Keratinocyte (primary cell): ENCODE data around the gene LMO7.

Experiments
- CTCF ChIP-seq, 3 experiments: IDR thresholded peaks in 1 of 3; conservative IDR thresholded peaks in 1 of 3; optimal IDR thresholded peaks in 1 of 3; 2 replicates in 2 of 3; 3 replicates in 1 of 3; pipeline versions ENCODE3 to v1.5.1; 2011; ENCODE audit warnings: low read length in 3 of 3, mild to moderate bottlenecking in 3 of 3, moderate library complexity in 2 of 3, control low read depth in 1 of 3, inconsistent platforms in 1 of 3; ENCODE audit not compliant: insufficient read depth in 2 of 3; ENCODE audit errors: extremely low read depth in 1 of 3
- EZH2 ChIP-seq: IDR thresholded peaks from one replicate; pipeline ENCODE4 v1.6.1; 2012; ENCODE audit warnings: inconsistent platforms, mild to moderate bottlenecking, low read length, moderate library complexity

DNA sequence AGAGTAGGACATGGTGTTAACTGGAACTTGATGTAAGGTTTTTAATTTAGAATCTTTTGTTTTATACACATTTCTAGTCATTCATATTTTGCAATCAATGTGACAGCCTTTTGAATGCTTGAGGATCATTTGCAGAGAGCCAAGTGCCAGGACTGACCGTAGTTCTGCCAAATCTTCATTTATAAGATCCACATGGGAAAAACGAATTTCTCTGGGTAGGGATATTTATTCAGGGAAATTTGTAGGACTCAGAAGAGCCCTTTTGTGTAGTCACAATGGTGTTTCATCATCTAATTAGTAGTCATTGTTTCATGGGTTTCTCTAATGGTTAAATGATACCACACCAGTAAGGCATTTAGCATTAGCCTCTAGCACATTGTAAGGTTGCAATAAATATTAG is 161.1 kb downstream of the LMO7 start:
- TF ChIP-seq CTCF (optimal IDR thresholded peaks at IDR 0.05 in 1 of 3, IDR thresholded peaks at IDR 0.05 in 1 of 3, conservative IDR thresholded peaks at IDR 0.05 in 1 of 3; ENCODE audit: extremely low read depth in 1 of 3, insufficient read depth in 2 of 3, low read length in 3 of 3): no peak
- no peak for TF ChIP-seq EZH2
